ENCODE results near the gene SLC4A1AP.

The SLC4A1AP gene

DNA sequence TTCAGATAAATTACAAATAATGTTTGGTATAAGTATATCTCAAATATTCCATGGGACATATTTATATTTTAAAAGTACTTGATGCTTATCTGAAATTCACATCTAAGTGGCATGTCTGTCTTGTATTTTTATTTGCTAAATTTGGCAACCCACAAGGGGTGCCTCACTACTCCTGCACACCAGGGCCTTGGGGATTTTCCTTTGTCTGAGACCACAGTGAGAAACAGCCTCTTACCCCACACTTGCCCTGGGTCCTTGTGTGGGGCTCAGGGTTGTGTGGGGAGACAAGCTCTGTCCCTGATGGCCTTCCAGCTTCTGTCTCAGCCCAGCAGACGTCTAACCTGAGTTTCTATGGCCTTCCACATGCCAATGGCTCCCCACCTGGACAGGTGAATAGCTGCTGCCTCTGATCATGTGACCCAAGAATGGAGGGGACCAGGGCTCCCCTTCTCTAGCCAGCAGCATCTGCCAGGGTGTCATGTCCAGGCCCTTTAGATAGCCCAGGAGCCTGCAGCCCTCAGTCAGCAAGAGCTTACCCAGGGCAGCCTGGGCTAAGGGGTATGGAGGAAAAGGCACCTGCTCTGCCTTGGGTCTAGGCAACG lies 58.3 kb downstream of the SLC4A1AP start:
- DNase-seq = no peak

- peak; percentile 70 for DNase-seq
Observed at GRCh38 chr2:27723372-27724144, 59.9 kb downstream of the SLC4A1AP start.

GRCh38 chr2:27724191-27724590 lies 60.5 kb downstream of the SLC4A1AP start:
- DNase-seq = no peak

GRCh38 chr2:27724905-27725701 lies 61.4 kb downstream of the SLC4A1AP start:
- DNase-seq = no peak

- no peak for DNase-seq
Observed at GRCh38 chr2:27727257-27727656, 63.6 kb downstream of the SLC4A1AP start.

DNA sequence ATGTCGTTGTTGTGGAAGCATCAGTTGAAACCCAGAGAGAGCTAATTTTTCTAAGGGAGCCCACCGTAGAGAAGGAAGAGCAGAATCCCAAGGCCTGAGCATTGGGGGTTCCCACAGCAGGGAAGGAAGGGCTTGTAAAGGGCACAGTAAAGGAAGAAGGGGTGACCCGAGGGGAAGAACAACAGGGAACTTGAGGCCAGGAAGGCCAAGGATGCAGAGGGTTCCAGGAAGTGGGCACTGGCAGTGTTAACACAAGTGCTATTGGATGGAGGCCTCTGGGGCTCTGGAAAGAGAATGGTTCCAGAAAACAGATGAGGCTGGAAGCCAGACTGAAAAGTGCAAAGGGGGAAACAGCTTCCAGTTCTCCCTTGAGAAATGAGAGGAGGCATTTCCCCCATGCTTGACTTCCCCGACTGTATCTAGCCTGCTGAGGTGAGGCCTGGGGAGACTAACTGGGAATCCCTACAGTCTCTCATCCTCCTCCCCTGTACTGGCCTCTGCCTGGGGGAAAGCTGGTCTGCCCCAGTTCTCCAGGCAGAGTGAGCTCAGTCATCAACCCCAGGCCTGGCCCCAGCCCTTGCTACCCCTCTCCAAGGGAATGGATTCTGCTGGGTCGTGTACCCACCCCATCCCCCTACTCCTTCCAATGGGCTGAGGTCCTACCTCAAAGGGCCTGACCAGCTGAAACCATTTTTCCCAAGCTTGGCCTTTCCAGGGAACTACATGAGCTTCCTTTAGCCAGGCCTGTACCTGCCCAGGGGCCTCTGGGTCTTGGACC lies 64.6 kb downstream of the SLC4A1AP start:
- no peak for DNase-seq

DNA sequence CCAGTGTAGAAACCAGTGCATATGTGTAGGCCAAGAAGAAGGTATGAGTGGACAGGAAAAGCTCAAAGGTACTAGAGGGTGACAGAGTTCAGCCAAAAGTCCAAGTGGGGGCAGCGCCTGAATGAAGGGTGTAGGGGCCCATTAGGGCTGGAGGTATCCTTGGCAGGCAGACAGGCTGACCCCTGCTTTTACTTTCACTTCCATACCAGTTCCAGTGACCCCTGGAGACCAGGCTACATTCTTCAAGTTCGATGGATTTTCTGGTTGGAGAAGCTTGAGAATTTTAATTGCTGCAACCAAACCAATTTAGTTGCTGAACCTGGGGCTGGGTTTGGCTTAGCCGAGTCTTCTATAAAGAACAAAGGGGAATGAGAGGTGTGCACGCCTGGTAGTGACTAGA lies 65.5 kb downstream of the SLC4A1AP start:
- no peak for DNase-seq

- no peak for DNase-seq
Observed at GRCh38 chr2:27729614-27730013, 65.9 kb downstream of the SLC4A1AP start.

GRCh38 chr2:27730261-27730662 lies 66.6 kb downstream of the SLC4A1AP start:
- no peak for DNase-seq

DNA sequence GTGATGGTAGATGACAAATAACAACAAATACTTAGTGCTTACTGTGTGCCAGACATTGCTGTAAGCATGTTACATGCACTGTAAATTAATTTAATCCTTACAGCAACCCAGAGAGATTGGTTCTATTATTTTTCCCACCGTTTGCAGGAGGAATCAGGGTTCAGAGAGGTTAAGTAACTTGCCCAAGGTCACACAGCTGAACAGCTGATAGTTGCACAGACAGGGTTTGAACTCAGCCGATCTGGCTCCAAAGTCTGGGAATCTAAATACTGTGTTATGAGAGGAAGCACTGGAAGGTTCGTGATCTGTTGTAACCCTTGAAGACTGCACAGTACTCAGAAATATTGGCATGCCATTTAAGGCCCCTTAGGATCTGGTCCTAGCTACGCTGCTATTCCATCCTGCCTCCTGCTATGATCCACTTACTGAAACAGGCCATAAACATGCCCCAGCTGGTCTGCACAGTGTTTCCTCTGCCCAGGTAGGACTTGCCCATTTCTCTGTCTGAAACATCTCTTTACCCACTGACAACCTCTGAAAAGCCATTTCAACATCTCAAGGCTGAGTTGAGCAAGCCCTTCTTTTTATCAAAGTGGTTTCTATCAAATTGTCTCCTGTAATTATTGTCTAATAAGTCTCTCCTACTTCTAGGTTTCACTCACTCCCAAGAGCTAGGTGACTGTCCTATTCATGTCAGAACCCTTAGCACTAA lies 67.4 kb downstream of the SLC4A1AP start:
- no peak for DNase-seq

- no peak for DNase-seq
Observed at GRCh38 chr2:27734305-27734704, 70.6 kb downstream of the SLC4A1AP start.

DNA sequence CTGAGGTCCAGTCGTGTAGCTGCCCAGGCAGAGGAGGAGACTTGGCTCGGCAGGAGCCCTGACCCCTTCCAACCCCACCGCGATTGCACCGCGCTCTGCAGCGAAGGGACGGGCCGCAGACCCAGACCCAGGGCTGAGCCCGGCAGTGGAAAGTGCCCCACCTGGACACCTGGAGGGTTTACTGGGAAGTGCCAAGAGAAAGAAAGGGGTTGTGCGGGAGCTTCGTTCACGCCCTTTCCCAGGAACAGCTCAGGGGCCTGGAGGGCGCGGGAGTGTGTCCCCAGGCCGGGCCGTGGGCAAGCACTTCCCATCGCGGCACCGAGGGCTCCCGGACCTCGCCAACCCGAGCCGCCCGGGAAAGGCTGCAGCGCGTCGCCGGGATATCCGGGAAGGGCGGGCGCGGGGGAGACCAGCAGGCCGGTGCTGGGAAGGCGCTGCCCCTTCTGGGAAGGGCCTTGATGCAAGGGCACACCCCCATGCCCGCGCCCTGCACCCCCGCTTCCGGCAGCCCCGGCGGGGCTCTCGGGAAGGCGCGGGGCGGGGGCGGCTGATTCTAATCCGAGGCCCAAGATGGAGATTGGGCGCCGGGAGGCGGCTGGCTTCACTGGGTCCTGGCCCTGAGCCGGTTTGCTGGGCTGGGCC lies 71.7 kb downstream of the SLC4A1AP start:
- peak; percentile 89 for DNase-seq

DNA sequence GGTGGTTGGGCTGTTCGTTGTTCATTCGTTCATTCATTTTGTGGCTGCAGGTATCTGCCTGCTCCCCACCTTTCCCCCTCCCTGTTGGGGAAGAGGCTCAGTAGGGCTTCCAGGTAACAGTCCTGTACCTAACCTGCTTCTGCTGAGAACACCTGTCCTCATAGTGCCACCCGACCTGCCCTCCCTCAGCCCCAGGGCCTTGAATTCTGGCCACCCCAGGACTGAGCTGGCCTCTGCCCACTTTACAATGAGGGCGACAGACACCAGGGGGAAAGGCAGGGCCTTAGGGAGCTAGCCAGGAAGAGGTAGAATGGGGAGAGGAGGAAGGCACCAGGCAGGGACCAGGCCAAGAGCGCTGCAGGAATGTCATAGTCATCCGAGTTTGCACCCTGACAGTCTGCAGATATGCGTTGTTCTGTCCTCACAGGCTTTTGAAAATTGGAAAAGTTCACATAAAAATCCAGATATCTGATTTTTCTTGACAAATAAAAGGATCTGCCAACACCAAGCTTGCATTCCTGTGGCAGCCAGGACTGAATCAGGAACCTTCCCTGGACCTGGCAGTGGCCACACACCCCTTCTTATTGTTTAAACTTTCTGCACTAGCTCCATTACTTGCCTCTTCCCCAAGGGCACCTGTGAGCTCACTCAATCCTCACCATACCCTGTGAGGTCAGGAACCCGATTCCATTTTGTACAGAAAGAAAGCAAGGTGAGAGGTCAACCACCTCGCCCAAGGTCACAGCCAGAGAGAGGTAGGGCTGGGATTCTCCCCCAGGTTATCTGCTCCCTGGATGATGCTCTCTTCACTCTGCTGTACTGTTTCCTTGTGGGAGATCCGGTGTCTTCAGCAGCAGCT lies 72.6 kb downstream of the SLC4A1AP start:
- no peak for DNase-seq

DNA sequence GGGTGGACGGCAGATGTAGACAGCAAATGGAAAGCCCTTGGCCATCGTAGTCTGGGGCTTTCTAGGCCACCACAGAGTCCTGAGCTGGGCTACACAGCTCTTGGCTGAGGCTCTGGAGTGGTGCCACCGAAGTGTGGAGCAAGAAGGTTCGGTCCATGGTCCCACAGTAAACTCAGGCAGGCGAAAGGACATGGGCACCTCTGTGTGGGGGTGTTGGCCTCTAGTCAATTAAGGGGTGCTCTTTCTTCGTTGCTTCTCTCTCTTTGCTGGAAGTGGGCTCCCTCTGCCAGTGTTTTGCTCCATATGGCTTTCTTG lies 73.2 kb downstream of the SLC4A1AP start:
- DNase-seq = no peak

DNA sequence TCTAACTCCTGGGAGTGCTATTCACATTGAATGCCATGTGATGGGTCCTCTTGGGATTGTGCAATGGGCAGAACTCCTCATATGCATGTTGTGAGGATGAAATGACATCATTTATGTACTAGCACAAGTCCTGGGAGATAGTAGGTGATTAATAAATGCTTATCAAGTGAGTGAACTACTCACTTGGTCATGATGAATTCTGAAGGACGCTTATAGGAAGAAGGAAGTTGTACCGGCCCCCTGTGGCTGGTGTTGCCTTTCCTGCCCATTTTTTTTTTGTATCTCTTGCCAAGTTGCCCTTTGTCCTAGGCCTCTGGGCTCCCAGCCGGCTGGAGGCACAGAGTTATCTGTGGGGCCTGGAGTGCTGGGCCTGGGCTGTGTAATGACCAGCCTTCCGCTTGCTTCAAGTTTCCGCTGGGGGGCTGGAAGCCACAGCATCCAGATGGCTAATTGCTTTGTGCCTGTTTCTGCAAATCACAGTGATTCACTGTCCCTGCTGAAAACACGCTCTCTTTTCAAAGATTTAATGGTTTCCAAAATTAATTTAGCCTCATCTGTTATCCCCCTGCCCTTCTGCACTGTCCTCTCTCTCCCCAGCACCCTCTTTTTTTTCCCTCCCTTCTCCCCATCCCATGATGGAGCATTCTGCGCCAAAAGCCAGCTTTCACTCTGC lies 74.1 kb downstream of the SLC4A1AP start:
- DNase-seq = no peak

- no peak for DNase-seq
Observed at GRCh38 chr2:27738349-27739057, 74.8 kb downstream of the SLC4A1AP start.

GRCh38 chr2:27739058-27739373 lies 75.3 kb downstream of the SLC4A1AP start:
- no peak for DNase-seq

- DNase-seq = no peak
Observed at GRCh38 chr2:27741673-27742072, 78.0 kb downstream of the SLC4A1AP start.

GRCh38 chr2:27742571-27742970 lies 78.9 kb downstream of the SLC4A1AP start:
- no peak for DNase-seq

Measured in left hindlimb (tissue), 1 donor.